HepG2 (cell line): ENCODE results near the gene ABCD2.

Source experiments
- ZFP1 ChIP-seq: IDR thresholded peaks from 2 replicates; pipeline ENCODE4 v1.6.1; 2016
- TF ChIP-seq, protein P1 (sequence below), 2 experiments: IDR thresholded peaks; 2 replicates each; pipeline ENCODE4 v1.6.1; 2011 to 2012; ENCODE audit warnings: low read length in 2 of 2, borderline replicate concordance in 1 of 2, low read depth in 1 of 2, mild to moderate bottlenecking in 1 of 2, moderate library complexity in 1 of 2

DNA sequence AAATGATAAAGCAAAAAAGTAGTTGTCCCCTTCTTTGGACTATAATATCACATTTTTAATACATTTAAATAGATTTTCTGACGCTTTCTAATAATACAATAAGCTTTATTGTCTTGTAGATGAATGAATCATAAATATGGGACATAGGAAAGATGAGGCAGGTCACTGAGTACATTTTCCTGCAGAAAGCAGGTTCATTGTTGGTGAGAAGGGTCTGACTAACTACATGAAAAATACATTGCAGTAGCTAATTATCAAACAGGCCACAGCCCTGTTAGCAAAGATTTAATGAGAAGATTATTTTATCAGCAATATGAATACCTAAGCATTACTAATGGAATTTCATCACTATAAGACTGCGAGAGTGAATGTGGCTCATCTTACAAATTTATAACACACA is 45.6 kb downstream of the ABCD2 start:
- TF ChIP-seq ZFP1 (CRISPR knock-in tag) = no peak
- TF ChIP-seq, protein P1, sequence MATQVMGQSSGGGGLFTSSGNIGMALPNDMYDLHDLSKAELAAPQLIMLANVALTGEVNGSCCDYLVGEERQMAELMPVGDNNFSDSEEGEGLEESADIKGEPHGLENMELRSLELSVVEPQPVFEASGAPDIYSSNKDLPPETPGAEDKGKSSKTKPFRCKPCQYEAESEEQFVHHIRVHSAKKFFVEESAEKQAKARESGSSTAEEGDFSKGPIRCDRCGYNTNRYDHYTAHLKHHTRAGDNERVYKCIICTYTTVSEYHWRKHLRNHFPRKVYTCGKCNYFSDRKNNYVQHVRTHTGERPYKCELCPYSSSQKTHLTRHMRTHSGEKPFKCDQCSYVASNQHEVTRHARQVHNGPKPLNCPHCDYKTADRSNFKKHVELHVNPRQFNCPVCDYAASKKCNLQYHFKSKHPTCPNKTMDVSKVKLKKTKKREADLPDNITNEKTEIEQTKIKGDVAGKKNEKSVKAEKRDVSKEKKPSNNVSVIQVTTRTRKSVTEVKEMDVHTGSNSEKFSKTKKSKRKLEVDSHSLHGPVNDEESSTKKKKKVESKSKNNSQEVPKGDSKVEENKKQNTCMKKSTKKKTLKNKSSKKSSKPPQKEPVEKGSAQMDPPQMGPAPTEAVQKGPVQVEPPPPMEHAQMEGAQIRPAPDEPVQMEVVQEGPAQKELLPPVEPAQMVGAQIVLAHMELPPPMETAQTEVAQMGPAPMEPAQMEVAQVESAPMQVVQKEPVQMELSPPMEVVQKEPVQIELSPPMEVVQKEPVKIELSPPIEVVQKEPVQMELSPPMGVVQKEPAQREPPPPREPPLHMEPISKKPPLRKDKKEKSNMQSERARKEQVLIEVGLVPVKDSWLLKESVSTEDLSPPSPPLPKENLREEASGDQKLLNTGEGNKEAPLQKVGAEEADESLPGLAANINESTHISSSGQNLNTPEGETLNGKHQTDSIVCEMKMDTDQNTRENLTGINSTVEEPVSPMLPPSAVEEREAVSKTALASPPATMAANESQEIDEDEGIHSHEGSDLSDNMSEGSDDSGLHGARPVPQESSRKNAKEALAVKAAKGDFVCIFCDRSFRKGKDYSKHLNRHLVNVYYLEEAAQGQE (IDR thresholded peaks at IDR 0.05; ENCODE audit: borderline replicate concordance in 1 of 2, low read depth in 1 of 2, low read length in 2 of 2) = no peak
